Body of pancreas (tissue), 4 donors: ENCODE measurements around the gene AK2. TPM values are rescaled to one million over a fixed set of nuclear protein-coding genes. Genes with fewer than 3 reads are reported as not detected.

Source experiments
- ATAC-seq: fragments of 150-250 bp; one replicate; pipeline ENCODE4 v1.9.1; 2016
- DNase-seq, 4 donors: peaks; one replicate each; pipeline ENCODE4 v3.0.0-alpha.2; 2019
- H3K27ac ChIP-seq, 4 donors: fragments of 200-600 bp; sonication (generic); 1 replicate in 3 of 4; 2 replicates in 1 of 4; pipeline versions ENCODE4 v1.5.1 to v1.6.1; 2016 to 2019; ENCODE audit warnings: mild to moderate bottlenecking in 1 of 4, mixed read lengths in 1 of 4, moderate library complexity in 1 of 4
- H3K27me3 ChIP-seq, 2 donors: fragments of 200-600 bp; sonication (generic); one replicate each; pipeline ENCODE4 v1.6.0; 2016; ENCODE audit warnings: mild to moderate bottlenecking in 1 of 2
- H3K36me3 ChIP-seq, 2 donors: fragments of 200-600 bp; sonication (generic); replicated peaks in 1 of 2; 2 replicates each; pipeline ENCODE4 v1.5.1; 2016; ENCODE audit warnings: low read depth in 2 of 2; ENCODE audit not compliant: insufficient read depth in 1 of 2
- H3K4me1 ChIP-seq: fragments of 200-600 bp; sonication (generic); one replicate; pipeline ENCODE4 v1.6.0; 2016
- H3K4me3 ChIP-seq, 2 donors: fragments of 200-600 bp; sonication (generic); 1 replicate in 1 of 2; 2 replicates in 1 of 2; pipeline ENCODE4 v1.5.1; 2016 to 2019
- H3K9me3 ChIP-seq, 3 donors: fragments of 200-600 bp; sonication (generic); 1 replicate in 2 of 3; 2 replicates in 1 of 3; pipeline ENCODE4 v1.5.1; 2016
- POLR2A ChIP-seq, 3 donors: fragments of 450-650 bp; IDR thresholded peaks; one replicate each; pipeline ENCODE4 v1.6.1; 2016; ENCODE audit warnings: antibody characterized with exemption in 3 of 3, mild to moderate bottlenecking in 2 of 3
- WGBS, 2 donors: methylation state at CpG; one replicate each; pipeline ENCODE4 v1.1.5; 2017; 5-methylcytosine and 5-hydroxymethylcytosine counted together
- intact Hi-C: fragments of 100-400 bp; cut with DNase I; formaldehyde crosslinking; loops from one replicate; pipeline ENCODE4 v1.15.1; 2023
- total RNA-seq, 2 donors: library from RNA; depleted of rRNA; stranded (reverse); fragments of >200 nt; gene quantifications; one replicate each; pipeline ENCODE4 v1.1.0, GENCODE V29; 2016
- TF ChIP-seq, protein P1 (sequence below), 7 experiments: fragments of 450-650 bp in 4 of 7; fragments of 200-600 bp in 3 of 7; sonication (generic) in 3 of 7; IDR thresholded peaks; one replicate each; pipeline ENCODE4 v1.5.1; 2016 to 2019; ENCODE audit warnings: antibody characterized with exemption in 7 of 7

The AK2 gene
- total RNA-seq, 2 donors from 2014 or later = 76.8 to 533 TPM

DNA sequence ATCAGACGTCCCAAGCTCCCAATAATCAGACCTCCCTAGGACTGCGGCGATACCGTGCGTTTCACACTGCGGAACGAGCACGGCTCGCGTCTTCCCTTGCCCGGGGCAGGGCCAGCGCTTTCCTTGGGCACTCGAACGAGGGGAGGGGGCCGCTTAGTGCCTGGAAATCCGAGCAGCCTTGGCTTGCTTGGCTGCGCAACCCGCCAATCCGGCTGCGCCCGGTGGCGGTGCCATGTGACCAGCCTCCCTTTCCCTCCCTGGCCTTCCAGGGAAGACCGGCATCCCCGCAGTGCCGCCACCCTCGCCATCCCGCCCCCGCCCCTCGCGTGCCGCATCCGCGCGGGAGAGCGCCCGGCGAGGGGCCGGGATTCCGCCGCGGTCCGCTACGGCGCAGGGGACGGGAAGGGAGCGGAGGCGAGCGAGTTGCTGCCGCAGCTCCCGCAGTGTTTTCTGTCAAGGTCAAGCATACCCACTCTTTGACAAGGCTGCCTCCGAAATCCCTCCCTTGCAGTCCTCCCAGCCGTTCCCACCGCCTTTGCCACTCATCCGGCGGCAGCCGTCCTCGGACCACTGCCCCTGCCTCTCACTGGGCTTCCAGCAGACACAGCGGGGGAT is 63.8 kb downstream of the AK2 start:
- Histone ChIP-seq H3K27ac (peak overlapping the region in 3 of 4 donors; percentile 2 to 38 (median 24)), H3K27me3 (no peaks in the 10 kb centered on the region), H3K36me3 (no peaks in the 10 kb centered on the region), H3K4me1 (peaks cover 10% of the 10 kb centered on the region), H3K4me3 (no peak overlapping the region), H3K9me3 (no peaks in the 10 kb centered on the region)
- DNase-seq = peak; percentile 64 to 83 (median 72)
- ATAC-seq = peak; percentile 90
- 1% methylated on average over 20 to 44 of the region's 58 CpGs for WGBS, 2 donors
- intact Hi-C loops = no loop called here
- TF ChIP-seq, protein P1, sequence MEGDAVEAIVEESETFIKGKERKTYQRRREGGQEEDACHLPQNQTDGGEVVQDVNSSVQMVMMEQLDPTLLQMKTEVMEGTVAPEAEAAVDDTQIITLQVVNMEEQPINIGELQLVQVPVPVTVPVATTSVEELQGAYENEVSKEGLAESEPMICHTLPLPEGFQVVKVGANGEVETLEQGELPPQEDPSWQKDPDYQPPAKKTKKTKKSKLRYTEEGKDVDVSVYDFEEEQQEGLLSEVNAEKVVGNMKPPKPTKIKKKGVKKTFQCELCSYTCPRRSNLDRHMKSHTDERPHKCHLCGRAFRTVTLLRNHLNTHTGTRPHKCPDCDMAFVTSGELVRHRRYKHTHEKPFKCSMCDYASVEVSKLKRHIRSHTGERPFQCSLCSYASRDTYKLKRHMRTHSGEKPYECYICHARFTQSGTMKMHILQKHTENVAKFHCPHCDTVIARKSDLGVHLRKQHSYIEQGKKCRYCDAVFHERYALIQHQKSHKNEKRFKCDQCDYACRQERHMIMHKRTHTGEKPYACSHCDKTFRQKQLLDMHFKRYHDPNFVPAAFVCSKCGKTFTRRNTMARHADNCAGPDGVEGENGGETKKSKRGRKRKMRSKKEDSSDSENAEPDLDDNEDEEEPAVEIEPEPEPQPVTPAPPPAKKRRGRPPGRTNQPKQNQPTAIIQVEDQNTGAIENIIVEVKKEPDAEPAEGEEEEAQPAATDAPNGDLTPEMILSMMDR (IDR thresholded peaks at IDR 0.05) = no peak
- TF ChIP-seq POLR2A (IDR thresholded peaks at IDR 0.05) = peak; percentile 23 to 37 (median 35)

DNA sequence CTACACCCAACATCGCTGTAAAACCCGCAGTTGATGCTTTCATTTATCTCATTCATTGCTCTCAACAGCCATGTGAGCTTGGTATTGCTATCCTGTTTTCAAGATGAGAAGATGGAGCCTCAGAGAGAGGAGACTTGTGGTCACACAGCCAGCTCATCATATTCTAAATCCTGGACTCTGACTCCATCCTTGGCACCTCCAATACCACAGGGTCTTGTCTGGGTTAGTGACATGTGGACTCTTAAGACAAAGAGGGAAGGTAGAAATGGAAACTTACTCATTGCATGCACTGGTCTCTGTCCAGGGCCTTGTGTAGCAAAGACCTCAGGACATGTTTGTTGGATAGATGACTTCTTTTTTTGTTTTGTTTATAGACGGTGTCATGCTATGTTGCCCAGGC is 65.1 kb downstream of the AK2 start:
- no peak overlapping the region for H3K4me3 ChIP-seq
- H3K4me1 ChIP-seq = peaks cover 10% of the 10 kb centered on the region
- WGBS, 2 donors = 89 to 91% methylated on average over 3 of the region's 3 CpGs
- DNase-seq (no peak), ATAC-seq (no peak)
- H3K9me3 ChIP-seq = no peaks in the 10 kb centered on the region
- TF ChIP-seq, protein P1 (IDR thresholded peaks at IDR 0.05) = no peak
- H3K36me3 ChIP-seq = no peaks in the 10 kb centered on the region
- H3K27ac ChIP-seq = no peak overlapping the region
- no peaks in the 10 kb centered on the region for H3K27me3 ChIP-seq
- intact Hi-C loops = no loop called here

- Histone ChIP-seq H3K36me3 (no peaks in the 10 kb centered on the region), H3K4me3 (no peak overlapping the region), H3K27me3 (no peaks in the 10 kb centered on the region), H3K27ac (no peak overlapping the region), H3K9me3 (no peaks in the 10 kb centered on the region), H3K4me1 (peaks cover 10% of the 10 kb centered on the region)
- ATAC-seq (no peak), DNase-seq (no peak)
- WGBS, 2 donors = 87 to 88% methylated on average over 1 of the region's 1 CpG
- intact Hi-C loops = no loop called here
- no peak for TF ChIP-seq POLR2A (IDR thresholded peaks at IDR 0.05)
- TF ChIP-seq, protein P1 (IDR thresholded peaks at IDR 0.05) = no peak
Observed at GRCh38 chr1:32971156-32971555, 65.5 kb downstream of the AK2 start.

DNA sequence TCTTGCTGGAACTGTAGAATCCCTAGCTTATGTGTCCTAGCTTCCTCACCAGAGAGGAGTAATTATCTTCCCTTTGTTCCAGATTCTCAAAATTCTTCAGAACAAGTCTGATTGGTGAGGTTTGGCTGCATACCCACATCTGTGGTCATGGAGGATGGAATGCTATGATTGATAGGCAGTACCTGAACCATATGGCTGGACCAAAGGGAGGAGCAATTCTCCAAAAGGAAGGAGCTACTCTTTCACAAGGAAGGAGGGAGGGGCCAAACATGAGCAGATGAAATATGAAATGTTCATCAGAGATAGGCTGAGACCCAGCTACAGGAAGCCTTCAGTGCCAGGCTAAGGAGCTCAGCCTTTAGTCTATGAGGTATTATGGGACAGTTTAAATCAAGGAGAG is 67.1 kb downstream of the AK2 start:
- no peaks in the 10 kb centered on the region for H3K36me3 ChIP-seq
- DNase-seq = no peak
- TF ChIP-seq, protein P1 (IDR thresholded peaks at IDR 0.05) = no peak
- no peak for TF ChIP-seq POLR2A (IDR thresholded peaks at IDR 0.05)
- H3K27ac ChIP-seq = no peak overlapping the region
- no peaks in the 10 kb centered on the region for H3K27me3 ChIP-seq
- peaks cover 15% of the 10 kb centered on the region for H3K4me1 ChIP-seq
- H3K4me3 ChIP-seq = no peak overlapping the region
- no peaks in the 10 kb centered on the region for H3K9me3 ChIP-seq
- no peak for ATAC-seq
- intact Hi-C loops = no loop called here

DNA sequence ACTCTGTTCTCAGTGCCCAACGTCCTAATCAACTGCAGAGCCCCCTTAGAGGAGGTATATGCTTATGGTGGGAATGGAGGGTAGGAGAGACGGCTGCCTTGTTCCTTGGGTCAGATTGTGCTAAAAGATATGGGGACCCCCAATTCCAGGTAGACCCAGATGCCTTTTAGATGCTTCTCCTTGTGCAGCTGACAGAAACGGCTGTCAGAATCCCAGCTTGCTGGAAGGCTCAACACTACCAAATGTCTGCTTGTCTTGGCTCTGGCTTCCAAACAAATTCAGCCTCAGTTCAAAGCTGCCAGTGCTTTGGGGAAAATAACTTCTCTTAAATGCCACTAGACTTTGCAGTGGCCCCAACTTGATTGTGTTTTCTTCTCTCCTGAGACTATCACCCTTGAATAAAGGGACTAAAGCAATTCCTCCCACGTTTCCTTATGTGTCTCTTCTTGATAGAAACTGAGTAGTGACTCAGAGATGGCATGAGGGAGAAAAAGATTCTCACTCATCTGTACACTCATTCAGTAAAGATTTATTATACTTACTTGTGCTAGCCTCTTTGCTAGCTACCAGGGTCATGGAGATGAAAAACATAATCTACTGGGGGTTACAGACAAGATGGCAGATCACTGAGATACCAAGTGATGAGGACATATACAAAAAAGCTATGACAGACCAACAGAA is 68.7 kb downstream of the AK2 start:
- H3K27ac ChIP-seq = no peak overlapping the region
- no peaks in the 10 kb centered on the region for H3K36me3 ChIP-seq
- H3K27me3 ChIP-seq = no peaks in the 10 kb centered on the region
- no peak overlapping the region for H3K4me3 ChIP-seq
- DNase-seq = no peak
- ATAC-seq = no peak
- WGBS, 2 donors = 42 to 45% methylated on average over 3 to 4 of the region's 4 CpGs
- intact Hi-C loops = no loop called here
- peaks cover 18% of the 10 kb centered on the region for H3K4me1 ChIP-seq
- no peaks in the 10 kb centered on the region for H3K9me3 ChIP-seq
- TF ChIP-seq, protein P1 (IDR thresholded peaks at IDR 0.05) = no peak
- no peak for TF ChIP-seq POLR2A (IDR thresholded peaks at IDR 0.05)
